Muscle of arm (tissue), 12 donors: ENCODE results near the gene DIP2B. TPM values are rescaled to one million over a fixed set of nuclear protein-coding genes. Genes with fewer than 3 reads are reported as not detected.

ENCODE experiments used
- DNase-seq: peaks from one replicate; pipeline ENCODE4 v3.0.0-alpha.2; 2013
- polyA plus RNA-seq, 12 donors: library from polyadenylated mRNA; unstranded; fragments of 120-200 nt; gene quantifications; one replicate each; pipeline ENCODE4 v1.2.1, GENCODE V29; 2013; ENCODE audit not compliant: insufficient read length in 12 of 12

The DIP2B gene
- polyA plus RNA-seq, 12 donors = 15.2 to 25.8 (median 21.5) TPM; not detected in 1

- no peak for DNase-seq
Observed at GRCh38 chr12:50725011-50725942, 220.5 kb downstream of the DIP2B start.

- no peak for DNase-seq
Observed at GRCh38 chr12:50727466-50727865, 222.7 kb downstream of the DIP2B start.

- no peak for DNase-seq
Observed at GRCh38 chr12:50728417-50728816, 223.6 kb downstream of the DIP2B start.

GRCh38 chr12:50728841-50729240 lies 224.1 kb downstream of the DIP2B start:
- no peak for DNase-seq

GRCh38 chr12:50732591-50732990 lies 227.8 kb downstream of the DIP2B start:
- no peak for DNase-seq

- DNase-seq = no peak
Observed at GRCh38 chr12:50733706-50734105, 228.9 kb downstream of the DIP2B start.

- DNase-seq = peak; percentile 34
Observed at GRCh38 chr12:50734409-50735263, 229.9 kb downstream of the DIP2B start.

- DNase-seq = no peak
Observed at GRCh38 chr12:50739611-50740010, 234.8 kb downstream of the DIP2B start.

- no peak for DNase-seq
Observed at GRCh38 chr12:50740307-50740706, 235.5 kb downstream of the DIP2B start.

- no peak for DNase-seq
Observed at GRCh38 chr12:50742776-50743175, 238.0 kb downstream of the DIP2B start.

- DNase-seq = no peak
Observed at GRCh38 chr12:50745861-50746260, 241.1 kb downstream of the DIP2B start.

- no peak for DNase-seq
Observed at GRCh38 chr12:50746431-50746830, 241.6 kb downstream of the DIP2B start.

GRCh38 chr12:50747817-50748216 lies 243.0 kb downstream of the DIP2B start:
- no peak for DNase-seq

GRCh38 chr12:50749459-50749882 lies 244.7 kb downstream of the DIP2B start:
- no peak for DNase-seq

GRCh38 chr12:50750366-50750765 lies 245.6 kb downstream of the DIP2B start:
- no peak for DNase-seq

- no peak for DNase-seq
Observed at GRCh38 chr12:50751948-50752721, 247.3 kb downstream of the DIP2B start.

- DNase-seq = no peak
Observed at GRCh38 chr12:50753232-50753769, 248.5 kb downstream of the DIP2B start.

GRCh38 chr12:50763639-50764285 lies 259.0 kb downstream of the DIP2B start, which contains the start of gene ATF1:
ATF1 (plus strand) TSS chr12:50764101; CDS start chr12:50780146, 16,045 bp downstream.
- DNase-seq = peak; percentile 94

GRCh38 chr12:50764286-50765094 lies 259.7 kb downstream of the DIP2B start:
- peak; percentile 52 for DNase-seq
